ENCODE measurements around the gene CAPN11. TPM values are rescaled to one million over a fixed set of nuclear protein-coding genes. Genes with fewer than 3 reads are reported as not detected.

CAPN11 gene
- total and polyA plus RNA-seq, 9 of the 15 experiments (the other 6 are each of a cell fraction or from before 2014, with no cell fraction given) = 0.03 to 0.61 (median 0.17) TPM; not detected in 1

- TF ChIP-seq SMAD4 (CRISPR knock-in tag; conservative IDR thresholded peaks at IDR 0.05) = 0 out of 2 replicates have a peak, but pooled peaks have one; percentile 39
- TF ChIP-seq, protein P1, sequence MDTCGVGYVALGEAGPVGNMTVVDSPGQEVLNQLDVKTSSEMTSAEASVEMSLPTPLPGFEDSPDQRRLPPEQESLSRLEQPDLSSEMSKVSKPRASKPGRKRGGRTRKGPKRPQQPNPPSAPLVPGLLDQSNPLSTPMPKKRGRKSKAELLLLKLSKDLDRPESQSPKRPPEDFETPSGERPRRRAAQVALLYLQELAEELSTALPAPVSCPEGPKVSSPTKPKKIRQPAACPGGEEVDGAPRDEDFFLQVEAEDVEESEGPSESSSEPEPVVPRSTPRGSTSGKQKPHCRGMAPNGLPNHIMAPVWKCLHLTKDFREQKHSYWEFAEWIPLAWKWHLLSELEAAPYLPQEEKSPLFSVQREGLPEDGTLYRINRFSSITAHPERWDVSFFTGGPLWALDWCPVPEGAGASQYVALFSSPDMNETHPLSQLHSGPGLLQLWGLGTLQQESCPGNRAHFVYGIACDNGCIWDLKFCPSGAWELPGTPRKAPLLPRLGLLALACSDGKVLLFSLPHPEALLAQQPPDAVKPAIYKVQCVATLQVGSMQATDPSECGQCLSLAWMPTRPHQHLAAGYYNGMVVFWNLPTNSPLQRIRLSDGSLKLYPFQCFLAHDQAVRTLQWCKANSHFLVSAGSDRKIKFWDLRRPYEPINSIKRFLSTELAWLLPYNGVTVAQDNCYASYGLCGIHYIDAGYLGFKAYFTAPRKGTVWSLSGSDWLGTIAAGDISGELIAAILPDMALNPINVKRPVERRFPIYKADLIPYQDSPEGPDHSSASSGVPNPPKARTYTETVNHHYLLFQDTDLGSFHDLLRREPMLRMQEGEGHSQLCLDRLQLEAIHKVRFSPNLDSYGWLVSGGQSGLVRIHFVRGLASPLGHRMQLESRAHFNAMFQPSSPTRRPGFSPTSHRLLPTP (IDR thresholded peaks at IDR 0.05; ENCODE audit: borderline replicate concordance, extremely low read depth, insufficient read length) = peak; percentile 77
- TF ChIP-seq ZNF133 (CRISPR knock-in tag; IDR thresholded peaks at IDR 0.05) = no peak
- peak; percentile 91 for TF ChIP-seq DPF2 (IDR thresholded peaks at IDR 0.05)
- TF ChIP-seq HDGF (IDR thresholded peaks at IDR 0.05) = peak; percentile 99
- TF ChIP-seq SIN3B (IDR thresholded peaks at IDR 0.05; ENCODE audit: low read depth) = 0 out of 2 replicates have a peak, but pooled peaks have one; percentile 19
- TF ChIP-seq, protein P2, sequence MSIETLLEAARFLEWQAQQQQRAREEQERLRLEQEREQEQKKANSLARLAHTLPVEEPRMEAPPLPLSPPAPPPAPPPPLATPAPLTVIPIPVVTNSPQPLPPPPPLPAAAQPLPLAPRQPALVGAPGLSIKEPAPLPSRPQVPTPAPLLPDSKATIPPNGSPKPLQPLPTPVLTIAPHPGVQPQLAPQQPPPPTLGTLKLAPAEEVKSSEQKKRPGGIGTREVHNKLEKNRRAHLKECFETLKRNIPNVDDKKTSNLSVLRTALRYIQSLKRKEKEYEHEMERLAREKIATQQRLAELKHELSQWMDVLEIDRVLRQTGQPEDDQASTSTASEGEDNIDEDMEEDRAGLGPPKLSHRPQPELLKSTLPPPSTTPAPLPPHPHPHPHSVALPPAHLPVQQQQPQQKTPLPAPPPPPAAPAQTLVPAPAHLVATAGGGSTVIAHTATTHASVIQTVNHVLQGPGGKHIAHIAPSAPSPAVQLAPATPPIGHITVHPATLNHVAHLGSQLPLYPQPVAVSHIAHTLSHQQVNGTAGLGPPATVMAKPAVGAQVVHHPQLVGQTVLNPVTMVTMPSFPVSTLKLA (conservative IDR thresholded peaks at IDR 0.05) = peak; percentile 51 to 57; a peak in 2 of 4 replicates
- TF ChIP-seq, protein P3, sequence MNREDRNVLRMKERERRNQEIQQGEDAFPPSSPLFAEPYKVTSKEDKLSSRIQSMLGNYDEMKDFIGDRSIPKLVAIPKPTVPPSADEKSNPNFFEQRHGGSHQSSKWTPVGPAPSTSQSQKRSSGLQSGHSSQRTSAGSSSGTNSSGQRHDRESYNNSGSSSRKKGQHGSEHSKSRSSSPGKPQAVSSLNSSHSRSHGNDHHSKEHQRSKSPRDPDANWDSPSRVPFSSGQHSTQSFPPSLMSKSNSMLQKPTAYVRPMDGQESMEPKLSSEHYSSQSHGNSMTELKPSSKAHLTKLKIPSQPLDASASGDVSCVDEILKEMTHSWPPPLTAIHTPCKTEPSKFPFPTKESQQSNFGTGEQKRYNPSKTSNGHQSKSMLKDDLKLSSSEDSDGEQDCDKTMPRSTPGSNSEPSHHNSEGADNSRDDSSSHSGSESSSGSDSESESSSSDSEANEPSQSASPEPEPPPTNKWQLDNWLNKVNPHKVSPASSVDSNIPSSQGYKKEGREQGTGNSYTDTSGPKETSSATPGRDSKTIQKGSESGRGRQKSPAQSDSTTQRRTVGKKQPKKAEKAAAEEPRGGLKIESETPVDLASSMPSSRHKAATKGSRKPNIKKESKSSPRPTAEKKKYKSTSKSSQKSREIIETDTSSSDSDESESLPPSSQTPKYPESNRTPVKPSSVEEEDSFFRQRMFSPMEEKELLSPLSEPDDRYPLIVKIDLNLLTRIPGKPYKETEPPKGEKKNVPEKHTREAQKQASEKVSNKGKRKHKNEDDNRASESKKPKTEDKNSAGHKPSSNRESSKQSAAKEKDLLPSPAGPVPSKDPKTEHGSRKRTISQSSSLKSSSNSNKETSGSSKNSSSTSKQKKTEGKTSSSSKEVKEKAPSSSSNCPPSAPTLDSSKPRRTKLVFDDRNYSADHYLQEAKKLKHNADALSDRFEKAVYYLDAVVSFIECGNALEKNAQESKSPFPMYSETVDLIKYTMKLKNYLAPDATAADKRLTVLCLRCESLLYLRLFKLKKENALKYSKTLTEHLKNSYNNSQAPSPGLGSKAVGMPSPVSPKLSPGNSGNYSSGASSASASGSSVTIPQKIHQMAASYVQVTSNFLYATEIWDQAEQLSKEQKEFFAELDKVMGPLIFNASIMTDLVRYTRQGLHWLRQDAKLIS (CRISPR knock-in tag; IDR thresholded peaks at IDR 0.05) = peak; percentile 65; the same call in 1 of the 2 replicates
- TF ChIP-seq, protein P4, sequence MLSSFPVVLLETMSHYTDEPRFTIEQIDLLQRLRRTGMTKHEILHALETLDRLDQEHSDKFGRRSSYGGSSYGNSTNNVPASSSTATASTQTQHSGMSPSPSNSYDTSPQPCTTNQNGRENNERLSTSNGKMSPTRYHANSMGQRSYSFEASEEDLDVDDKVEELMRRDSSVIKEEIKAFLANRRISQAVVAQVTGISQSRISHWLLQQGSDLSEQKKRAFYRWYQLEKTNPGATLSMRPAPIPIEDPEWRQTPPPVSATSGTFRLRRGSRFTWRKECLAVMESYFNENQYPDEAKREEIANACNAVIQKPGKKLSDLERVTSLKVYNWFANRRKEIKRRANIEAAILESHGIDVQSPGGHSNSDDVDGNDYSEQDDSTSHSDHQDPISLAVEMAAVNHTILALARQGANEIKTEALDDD (IDR thresholded peaks at IDR 0.05) = peak; percentile 85
- peak; percentile 43 to 78; a peak in 1 of 4 replicates for TF ChIP-seq ARNT (IDR thresholded peaks at IDR 0.05)
- peak; percentile 66; the same call in 1 of the 2 replicates for TF ChIP-seq XRCC5 (IDR thresholded peaks at IDR 0.05; ENCODE audit: low read depth, low read length)
- TF ChIP-seq TRIM28 (IDR thresholded peaks at IDR 0.05) = no peak; the same call in 1 of the 2 replicates
- TF ChIP-seq PHF20 (IDR thresholded peaks at IDR 0.05; ENCODE audit: partially characterized antibody) = peak; percentile 72
- peak in 1 of 2 experiments; percentile 41; a peak in 1 of 4 replicates for TF ChIP-seq CSDE1 (IDR thresholded peaks at IDR 0.05)
- no peak for TF ChIP-seq ARID2 (IDR thresholded peaks at IDR 0.05)
- TF ChIP-seq SP1 (CRISPR knock-in tag; IDR thresholded peaks at IDR 0.05) = peak; percentile 45
- 0 out of 2 replicates have a peak, but pooled peaks have one; percentile 1 for TF ChIP-seq MAFF (IDR thresholded peaks at IDR 0.05; ENCODE audit: low read length)
These were observed 28.7 kb upstream of the CAPN11 start (continued) for GRCh38 chr6:44129841-44130322.

All from K562 (cell line).